Stimulated activated CD4-positive, alpha-beta T cell treated with anti-CD3 and anti-CD28 coated beads, Interleukin-15, amount 100 ng/mL, for 24 hours (primary cell): ENCODE data around the gene COG5.
"Not testable (repeated sequence)": the region's sequence is repeated elsewhere in the genome, so short reads cannot be mapped to it uniquely, and the experiment has no call there.

Source experiments
- DNase-seq: peaks from one replicate; pipeline ENCODE4 v3.0.0-alpha.2; 2020

Gene COG5

GRCh38 chr7:107255602-107256001, 308.1 kb downstream of the COG5 start:
- DNase-seq, result no peak

GRCh38 chr7:107254398-107254985, 309.2 kb downstream of the COG5 start:
- no peak for DNase-seq

GRCh38 chr7:107253599-107253998, 310.1 kb downstream of the COG5 start:
- no peak for DNase-seq

GRCh38 chr7:107251963-107252362, 311.8 kb downstream of the COG5 start:
- DNase-seq, result no peak

GRCh38 chr7:107248551-107249316, 315.0 kb downstream of the COG5 start:
- DNase-seq, result no peak

- DNase-seq, result not testable (repeated sequence)
Measured at GRCh38 chr7:107246836-107247235, 316.9 kb downstream of the COG5 start.

- no peak for DNase-seq
Measured at GRCh38 chr7:107244613-107245012, 319.1 kb downstream of the COG5 start.

- no peak for DNase-seq
Measured at GRCh38 chr7:107242267-107242666, 321.5 kb downstream of the COG5 start.

GRCh38 chr7:107237451-107237850, 326.3 kb downstream of the COG5 start:
- no peak for DNase-seq

GRCh38 chr7:107236862-107237261, 326.9 kb downstream of the COG5 start:
- DNase-seq, result no peak

GRCh38 chr7:107234436-107234835, 329.3 kb downstream of the COG5 start:
- DNase-seq, result no peak

GRCh38 chr7:107233981-107234380, 329.7 kb downstream of the COG5 start:
- DNase-seq, result no peak

GRCh38 chr7:107233174-107233573, 330.5 kb downstream of the COG5 start:
- DNase-seq, result no peak

GRCh38 chr7:107232568-107233090, 331.1 kb downstream of the COG5 start:
- DNase-seq, result no peak

- DNase-seq, result no peak
Measured at GRCh38 chr7:107230334-107230733, 333.4 kb downstream of the COG5 start.

- DNase-seq, result no peak
Measured at GRCh38 chr7:107228291-107228690, 335.4 kb downstream of the COG5 start.

- DNase-seq, result no peak
Measured at GRCh38 chr7:107224374-107225223, 339.1 kb downstream of the COG5 start.

GRCh38 chr7:107220806-107221205, 342.9 kb downstream of the COG5 start:
- not testable (repeated sequence) for DNase-seq

GRCh38 chr7:107220356-107220755, 343.4 kb downstream of the COG5 start:
- DNase-seq, result no peak

- DNase-seq, result no peak
Measured at GRCh38 chr7:107219563-107220244, 344.0 kb downstream of the COG5 start.

GRCh38 chr7:107213945-107214344, 349.8 kb downstream of the COG5 start:
- DNase-seq, result no peak

GRCh38 chr7:107213193-107213788, 350.4 kb downstream of the COG5 start:
- DNase-seq, result no peak
